Effector CD4-positive, alpha-beta T cell (primary cell): ENCODE data around the gene PMIS2.
"Not testable (repeated sequence)": the region's sequence is repeated elsewhere in the genome, so short reads cannot be mapped to it uniquely, and the experiment has no call there.

Experiments used
- DNase-seq: peaks from one replicate; pipeline ENCODE4 v3.0.0-alpha.2; 2020

Gene PMIS2

DNA sequence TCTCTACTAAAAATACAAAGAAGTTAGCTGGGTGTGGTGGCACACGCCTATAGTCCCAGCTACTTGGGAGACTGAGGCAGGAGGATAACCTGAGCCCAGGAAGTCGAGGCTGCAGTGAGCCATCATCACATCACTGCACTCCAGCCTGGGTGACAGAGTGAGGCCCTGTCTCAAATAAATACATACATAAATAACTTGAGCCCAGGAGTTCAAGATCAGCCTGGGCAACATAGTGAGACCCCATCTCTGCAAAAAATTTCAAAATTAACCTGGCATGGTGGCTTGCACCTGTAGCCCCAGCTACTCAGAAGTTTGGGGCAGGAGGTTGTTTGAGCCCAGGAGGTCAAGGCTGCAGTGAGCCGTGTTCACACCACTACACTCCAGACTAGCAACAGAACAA lies 9.1 kb downstream of the PMIS2 start:
- not testable (repeated sequence) for DNase-seq

DNA sequence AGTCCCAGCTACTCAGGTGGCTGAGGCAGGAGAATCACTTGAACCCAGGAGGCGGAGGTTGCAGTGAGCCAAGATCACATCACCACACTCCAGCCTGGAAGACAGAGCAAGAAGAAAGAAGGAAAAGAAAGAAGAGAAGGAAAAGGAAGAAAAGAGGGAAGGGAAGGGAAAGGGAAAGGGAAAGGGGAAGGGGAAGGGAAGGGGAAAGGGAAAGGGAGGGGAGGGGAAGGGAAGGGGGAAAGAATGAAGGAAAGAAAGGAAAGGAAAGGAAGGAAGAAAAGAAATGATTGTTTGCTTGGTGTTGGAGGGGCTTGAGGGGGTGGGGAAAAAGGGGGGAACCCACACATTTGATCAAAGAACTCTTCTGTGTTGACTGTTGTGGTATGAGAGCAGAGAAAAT lies 10.0 kb downstream of the PMIS2 start:
- no peak for DNase-seq

- no peak for DNase-seq
Measured at GRCh38 chr19:35596366-35596999, 10.5 kb downstream of the PMIS2 start.

- DNase-seq: no peak
Measured at GRCh38 chr19:35601971-35602370, 16.0 kb downstream of the PMIS2 start.

GRCh38 chr19:35604436-35604835 lies 18.5 kb downstream of the PMIS2 start:
- DNase-seq: not testable (repeated sequence)

- not testable (repeated sequence) for DNase-seq
Measured at GRCh38 chr19:35607170-35607569, 21.2 kb downstream of the PMIS2 start.

- DNase-seq: no peak
Measured at GRCh38 chr19:35607661-35608060, 21.7 kb downstream of the PMIS2 start.

DNA sequence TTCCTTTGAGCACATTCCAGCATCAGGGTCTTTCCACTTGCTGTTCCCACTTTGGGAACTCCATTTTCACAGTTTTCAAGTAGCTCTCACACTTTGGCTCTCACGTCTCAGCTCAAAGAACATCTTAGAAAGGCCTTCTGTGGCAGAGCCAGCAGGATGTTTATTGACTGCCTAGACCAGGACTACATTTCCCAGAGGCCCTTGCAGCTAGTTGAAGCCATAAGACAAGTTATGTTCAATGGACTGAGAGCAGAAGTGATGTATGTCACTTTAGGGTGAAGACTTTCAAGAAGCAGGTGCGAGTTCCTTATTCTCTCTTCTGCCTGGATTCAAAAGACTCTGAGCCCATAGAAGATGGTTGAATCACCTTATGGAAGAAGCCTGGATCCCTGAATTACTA lies 22.3 kb downstream of the PMIS2 start:
- no peak for DNase-seq

DNA sequence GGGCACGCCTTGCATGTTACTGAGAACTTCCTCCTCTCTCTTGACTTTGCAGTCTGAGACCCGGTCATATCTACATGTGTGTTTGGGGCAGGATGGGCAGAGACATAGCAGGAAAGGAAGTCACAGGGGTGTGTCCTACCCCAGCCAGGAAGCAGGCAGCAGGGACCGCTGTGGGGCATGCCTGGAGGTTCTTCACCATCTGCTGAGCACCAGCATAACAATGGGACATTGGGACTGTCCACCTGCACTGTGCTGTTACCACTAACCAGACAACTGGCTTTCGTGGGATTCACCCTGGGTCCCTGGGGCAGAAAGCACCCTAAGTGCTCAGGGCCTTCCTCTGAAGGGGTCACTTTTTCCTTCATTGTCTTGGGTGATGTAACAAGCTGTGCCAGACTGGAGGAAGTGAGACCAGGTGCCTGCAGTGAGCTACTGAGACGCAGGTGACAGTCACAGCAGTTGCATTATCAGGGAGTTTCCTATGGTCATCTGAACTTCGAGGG lies 23.9 kb downstream of the PMIS2 start:
- no peak for DNase-seq

- DNase-seq: no peak
Measured at GRCh38 chr19:35612224-35612558, 26.2 kb downstream of the PMIS2 start.

DNA sequence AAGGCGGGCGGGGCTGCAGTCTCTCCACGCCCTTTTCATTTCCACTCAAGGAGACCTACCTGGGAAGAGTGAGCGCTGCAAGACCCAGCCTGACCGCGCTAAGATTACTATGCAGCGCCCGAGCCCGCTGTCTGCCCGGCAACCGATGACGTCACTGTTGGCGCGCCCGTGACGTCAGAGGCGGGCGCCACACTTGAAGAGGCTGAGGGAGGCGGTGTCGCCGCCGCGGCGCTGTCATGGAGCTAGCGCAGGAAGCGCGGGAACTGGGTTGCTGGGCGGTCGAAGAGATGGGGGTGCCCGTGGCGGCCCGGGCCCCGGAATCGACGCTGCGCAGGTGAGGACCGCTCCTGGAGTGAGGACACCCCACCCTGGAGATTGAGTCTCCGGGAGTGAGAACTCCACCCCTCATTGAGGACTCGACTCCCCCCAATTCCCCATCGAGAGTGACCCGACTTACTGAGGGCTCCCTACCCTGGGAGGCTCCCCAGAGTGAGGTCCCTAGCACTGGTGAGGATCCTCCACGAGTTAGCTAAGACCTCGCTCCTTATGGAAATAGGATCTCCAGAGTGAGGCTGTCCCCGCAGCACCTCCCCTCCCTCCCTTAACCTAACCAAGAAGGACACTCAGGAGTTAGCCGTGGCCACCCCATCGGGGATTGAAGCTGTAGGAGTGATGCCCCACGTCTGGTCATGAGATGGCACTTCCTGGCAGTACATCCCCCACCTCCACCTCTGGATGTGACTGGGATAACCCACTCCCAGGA lies 26.8 kb downstream of the PMIS2 start, which contains the start of gene HAUS5:
HAUS5 (plus strand) TSS at position 177 of the 763 bp plus-strand sequence; CDS start at position 237, 60 bp downstream.
- DNase-seq: peak; percentile 93

- no peak for DNase-seq
Measured at GRCh38 chr19:35613574-35613973, 27.6 kb downstream of the PMIS2 start.

GRCh38 chr19:35615036-35615435 lies 29.1 kb downstream of the PMIS2 start:
- DNase-seq: no peak

GRCh38 chr19:35618857-35619256 lies 32.9 kb downstream of the PMIS2 start:
- no peak for DNase-seq

DNA sequence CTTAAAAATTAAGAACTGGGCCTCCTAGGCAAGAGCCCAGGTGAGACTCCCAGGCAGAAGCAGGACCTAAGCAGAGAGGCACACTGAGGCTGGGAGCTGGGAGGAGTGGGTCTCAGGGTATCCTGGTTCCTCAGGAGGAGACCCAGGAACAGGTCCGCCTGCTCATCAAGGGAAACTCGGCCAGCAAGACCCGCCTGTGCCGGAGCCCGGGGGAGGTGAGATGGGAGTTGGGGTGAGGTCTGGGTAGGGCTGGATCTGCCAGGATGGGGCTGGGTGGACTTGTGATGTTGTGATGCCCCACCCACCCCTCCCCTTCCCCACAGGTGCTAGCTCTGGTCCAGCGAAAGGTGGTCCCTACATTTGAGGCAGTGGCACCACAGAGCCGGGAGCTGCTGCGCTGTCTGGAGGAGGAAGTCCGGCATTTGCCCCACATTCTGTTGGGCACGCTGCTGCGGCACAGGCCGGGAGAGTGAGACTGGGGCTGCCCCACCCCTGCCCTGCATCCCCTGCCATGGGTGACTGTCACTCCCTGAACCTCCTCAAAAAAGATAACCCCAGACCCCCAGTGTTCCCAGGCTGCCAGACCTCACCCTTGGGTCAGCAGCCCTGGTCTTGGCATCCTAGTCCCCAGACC lies 33.4 kb downstream of the PMIS2 start:
- DNase-seq: no peak

DNA sequence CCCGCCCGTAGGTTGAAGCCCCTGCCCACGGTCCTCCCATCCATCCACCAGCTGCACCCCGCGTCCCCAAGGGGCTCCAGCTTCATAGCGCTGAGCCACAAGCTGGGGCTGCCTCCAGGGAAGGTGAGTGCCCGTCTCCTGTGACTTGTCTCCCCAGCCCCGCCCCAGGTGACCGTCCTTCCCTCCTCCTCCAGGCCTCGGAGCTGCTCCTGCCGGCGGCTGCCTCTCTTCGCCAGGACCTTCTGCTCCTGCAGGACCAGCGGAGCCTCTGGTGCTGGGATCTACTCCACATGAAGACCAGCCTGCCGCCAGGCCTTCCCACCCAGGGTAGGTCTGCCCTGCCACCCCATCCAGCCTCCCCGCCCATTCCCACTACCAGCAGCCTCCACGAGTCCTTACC lies 34.0 kb downstream of the PMIS2 start:
- no peak for DNase-seq

DNA sequence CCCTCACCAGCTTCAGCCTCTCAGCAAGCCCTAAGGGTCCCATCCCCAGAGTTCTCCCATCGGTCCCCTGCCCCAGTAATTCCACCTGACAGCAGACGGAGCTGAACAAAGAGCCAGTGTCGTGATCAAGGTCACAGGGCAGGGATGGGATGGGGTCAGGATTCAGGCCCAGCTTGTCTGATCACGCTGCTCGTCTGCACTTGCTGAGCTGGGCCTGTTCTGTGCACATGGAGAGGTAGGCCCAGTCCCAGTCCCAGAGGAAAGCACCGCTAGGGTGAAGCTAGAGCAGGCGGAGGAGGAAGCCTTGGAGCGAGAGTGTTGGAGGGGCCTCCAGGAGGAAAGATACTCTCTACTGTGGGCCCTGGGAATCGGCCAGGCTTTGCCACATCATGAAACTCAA lies 35.7 kb downstream of the PMIS2 start:
- no peak for DNase-seq

DNA sequence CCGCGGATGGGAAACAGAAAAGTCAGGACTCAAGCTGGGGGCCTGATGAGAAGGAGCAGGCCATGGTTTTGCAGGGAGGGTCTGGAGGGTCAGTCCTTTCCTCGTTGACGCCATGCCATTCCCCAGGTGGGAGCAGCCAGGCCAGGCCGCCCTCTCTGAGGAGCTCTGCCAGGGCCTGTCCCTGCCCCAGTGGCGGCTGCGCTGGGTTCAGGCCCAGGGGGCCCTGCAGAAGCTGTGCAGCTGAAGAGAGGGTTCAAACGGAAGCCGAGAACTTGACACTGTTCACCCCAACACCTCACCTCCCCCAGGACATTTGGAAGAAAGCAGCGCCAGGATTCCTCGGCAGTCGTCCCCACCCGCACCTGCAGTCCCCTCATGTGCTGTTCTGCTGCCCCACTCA lies 36.8 kb downstream of the PMIS2 start:
- DNase-seq: no peak

DNA sequence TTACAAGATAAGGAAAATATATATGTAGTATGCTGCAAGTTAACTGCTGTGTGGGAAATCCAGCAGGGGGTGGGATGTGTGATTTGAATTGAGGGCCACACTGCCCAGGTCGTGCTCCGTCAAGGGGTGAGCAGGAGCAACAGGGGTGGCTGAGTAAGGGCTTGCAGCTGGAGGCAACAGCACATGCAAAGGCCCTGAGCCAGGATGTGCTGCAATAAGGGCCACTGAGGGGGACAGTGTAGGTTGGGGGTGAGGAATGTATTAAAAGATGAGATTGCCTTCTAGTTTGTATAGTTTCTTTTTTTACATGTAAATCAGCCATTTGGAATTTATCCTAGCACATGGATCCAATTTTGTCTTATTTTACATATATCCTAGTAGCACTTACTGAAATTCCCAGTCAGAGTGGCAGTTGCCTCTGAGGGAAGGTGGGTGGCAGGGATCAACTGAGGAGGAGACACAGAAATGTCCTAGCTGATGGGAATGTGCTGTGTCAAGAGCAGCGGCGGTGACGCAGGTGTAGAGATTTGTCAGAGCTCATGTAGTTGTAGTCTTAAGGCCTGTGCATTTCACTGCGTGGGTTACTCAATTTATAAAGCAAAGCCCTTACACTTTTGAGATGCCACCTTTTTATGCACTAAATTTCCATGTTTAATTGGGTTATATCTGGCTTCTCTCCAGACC lies 37.5 kb downstream of the PMIS2 start:
- no peak for DNase-seq

DNA sequence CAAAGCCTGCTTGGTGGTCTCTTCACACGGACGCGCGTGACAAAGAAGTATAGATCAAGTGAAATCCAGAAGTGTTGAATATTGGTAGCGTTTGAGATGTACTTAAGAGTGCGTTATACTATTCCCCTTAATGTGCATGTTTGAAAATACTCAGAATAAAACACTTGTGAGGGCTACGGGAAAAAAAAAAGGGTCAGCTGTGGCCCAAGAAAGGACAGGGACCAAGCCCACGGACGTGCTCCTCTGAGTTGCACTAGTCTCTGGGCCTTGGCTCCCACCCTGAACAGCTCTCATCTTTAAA lies 42.2 kb downstream of the PMIS2 start:
- DNase-seq: no peak

- peak; percentile 96 for DNase-seq
Measured at GRCh38 chr19:35628565-35629331, 42.8 kb downstream of the PMIS2 start, which contains the start of gene RBM42. RBM42 (plus strand) TSS chr19:35629036; CDS start chr19:35629154, 118 bp downstream.

DNA sequence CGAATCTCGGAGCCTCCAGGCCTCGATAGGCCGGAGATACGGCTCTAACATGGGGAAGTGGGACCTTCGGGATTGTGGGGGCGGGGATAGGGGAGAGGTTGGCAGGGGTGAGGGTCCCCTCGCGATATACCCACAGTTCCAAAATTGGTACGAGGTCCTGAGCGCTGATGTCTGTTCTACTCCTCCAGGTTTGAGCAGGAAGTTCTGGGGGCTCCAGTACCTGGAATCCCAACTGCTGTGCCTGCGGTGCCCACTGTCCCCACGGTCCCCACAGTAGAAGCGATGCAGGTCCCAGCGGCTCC lies 43.3 kb downstream of the PMIS2 start:
- DNase-seq: no peak
